Memory B cell (primary cell): ENCODE measurements around the gene IRF2.

ENCODE experiments used
- ATAC-seq: fragments of 150-1000 bp; cut with Tn5 transposase; 2 replicates; pipeline ENCODE4 v1.10.0; 2021; ENCODE audit warnings: low read depth, mild to moderate bottlenecking, moderate library complexity
- DNase-seq, 2 donors: peaks; one replicate each; pipeline ENCODE4 v3.0.0; 2022; ENCODE audit warnings: low spot score in 2 of 2
- H3K27ac Mint-ChIP-seq: one replicate; pipeline ENCODE4 v1.8.0; 2022; ENCODE audit warnings: mild to moderate bottlenecking, moderate library complexity, mixed read lengths
- H3K27me3 Mint-ChIP-seq: one replicate; pipeline ENCODE4 v1.8.0; 2022; ENCODE audit warnings: mixed read lengths
- H3K36me3 Mint-ChIP-seq: one replicate; pipeline ENCODE4 v1.8.0; 2022; ENCODE audit warnings: mild to moderate bottlenecking, mixed read lengths
- H3K4me1 Mint-ChIP-seq: one replicate; pipeline ENCODE4 v1.8.0; 2022; ENCODE audit warnings: mixed read lengths
- H3K4me3 Mint-ChIP-seq: one replicate; pipeline ENCODE4 v1.8.0; 2022; ENCODE audit warnings: mild to moderate bottlenecking, moderate library complexity, mixed read lengths
- H3K9me3 Mint-ChIP-seq: one replicate; pipeline ENCODE4 v1.8.0; 2022; ENCODE audit warnings: mixed read lengths

IRF2 gene

DNA sequence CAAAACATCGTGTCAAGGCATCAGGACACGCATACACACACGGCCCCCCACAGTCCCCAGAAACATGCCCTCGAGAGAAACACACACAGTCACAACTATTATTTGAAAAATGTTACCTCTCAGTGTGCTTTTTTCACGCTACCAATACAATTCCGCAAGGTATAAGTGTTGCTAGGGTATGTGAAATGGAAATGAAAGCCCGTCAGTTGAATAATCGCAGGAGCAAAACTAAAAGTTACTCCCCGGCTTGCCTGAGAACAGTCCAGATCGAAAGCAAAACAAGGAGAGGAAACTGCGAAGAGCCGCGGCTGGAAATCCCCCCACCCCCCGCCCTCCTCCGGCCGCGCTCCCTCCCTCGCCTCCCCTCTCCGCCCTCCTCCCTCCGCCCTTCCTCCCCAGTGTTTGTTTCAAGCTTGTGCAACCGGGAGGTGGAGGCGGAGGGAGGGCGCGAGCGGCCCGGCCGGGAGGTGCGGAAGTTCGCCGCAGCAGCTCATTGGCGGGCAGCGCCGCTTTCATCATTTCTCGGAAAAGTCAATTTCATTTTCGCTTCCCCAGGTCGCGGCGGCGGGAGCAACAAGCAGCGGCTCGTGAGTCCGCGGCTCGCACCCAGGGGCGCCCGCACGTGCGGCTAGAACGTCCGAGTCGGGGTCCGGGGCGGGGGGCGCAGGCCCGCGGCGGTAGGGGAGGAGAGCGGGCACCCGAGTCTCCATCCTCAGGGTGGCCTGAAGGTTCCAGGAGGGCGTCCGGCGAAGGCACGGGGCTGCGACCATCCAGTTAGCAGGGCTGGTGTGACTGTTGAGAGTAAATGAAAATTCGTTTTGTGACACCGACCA lies at the start of gene IRF2:
TSS of gene IRF2 (minus strand) at position 288 of the 833 bp plus-strand sequence. CDS start 45,486 bp downstream, outside the sequence.
- peak; percentile 80 for ATAC-seq
- peaks cover 42% of the 10 kb centered on the region for H3K4me1 Mint-ChIP-seq

DNA sequence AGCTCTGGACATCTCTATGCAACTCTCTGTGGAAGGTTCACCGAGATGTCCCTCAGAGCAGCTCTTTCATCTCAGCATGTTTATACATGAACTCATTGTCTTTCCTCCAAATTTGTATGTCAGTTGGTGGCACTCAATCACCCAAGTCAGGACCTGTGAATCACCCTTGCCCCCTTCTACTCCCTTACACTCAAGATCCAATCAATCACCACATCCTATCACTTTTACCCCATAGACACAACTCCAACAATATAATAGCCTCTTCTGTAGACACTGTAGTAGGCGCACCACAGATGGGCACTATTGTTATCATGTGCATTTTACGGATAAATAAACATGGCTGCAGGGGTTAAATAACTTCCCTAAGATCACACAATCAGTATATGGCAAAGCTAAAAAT lies 41.3 kb upstream of the IRF2 start:
- Mint-ChIP-seq H3K36me3 (peaks cover 3% of the 10 kb centered on the region), H3K27ac (no peak overlapping the region), H3K27me3 (no peaks in the 10 kb centered on the region), H3K9me3 (peaks cover 4% of the 10 kb centered on the region), H3K4me3 (no peak overlapping the region), H3K4me1 (peaks cover 22% of the 10 kb centered on the region)
- ATAC-seq: no peak
- no peak for DNase-seq

More for the DNA sequence above, at the start of gene IRF2:
- H3K9me3 Mint-ChIP-seq: no peaks in the 10 kb centered on the region
- DNase-seq: peak; percentile 79 to 93
- H3K36me3 Mint-ChIP-seq: peaks cover 11% of the 10 kb centered on the region
- H3K27me3 Mint-ChIP-seq: no peaks in the 10 kb centered on the region
- H3K4me3 Mint-ChIP-seq: peak within 1 kb of the TSS; percentile 100
- peak within 1 kb of the TSS; percentile 97 for H3K27ac Mint-ChIP-seq

DNA sequence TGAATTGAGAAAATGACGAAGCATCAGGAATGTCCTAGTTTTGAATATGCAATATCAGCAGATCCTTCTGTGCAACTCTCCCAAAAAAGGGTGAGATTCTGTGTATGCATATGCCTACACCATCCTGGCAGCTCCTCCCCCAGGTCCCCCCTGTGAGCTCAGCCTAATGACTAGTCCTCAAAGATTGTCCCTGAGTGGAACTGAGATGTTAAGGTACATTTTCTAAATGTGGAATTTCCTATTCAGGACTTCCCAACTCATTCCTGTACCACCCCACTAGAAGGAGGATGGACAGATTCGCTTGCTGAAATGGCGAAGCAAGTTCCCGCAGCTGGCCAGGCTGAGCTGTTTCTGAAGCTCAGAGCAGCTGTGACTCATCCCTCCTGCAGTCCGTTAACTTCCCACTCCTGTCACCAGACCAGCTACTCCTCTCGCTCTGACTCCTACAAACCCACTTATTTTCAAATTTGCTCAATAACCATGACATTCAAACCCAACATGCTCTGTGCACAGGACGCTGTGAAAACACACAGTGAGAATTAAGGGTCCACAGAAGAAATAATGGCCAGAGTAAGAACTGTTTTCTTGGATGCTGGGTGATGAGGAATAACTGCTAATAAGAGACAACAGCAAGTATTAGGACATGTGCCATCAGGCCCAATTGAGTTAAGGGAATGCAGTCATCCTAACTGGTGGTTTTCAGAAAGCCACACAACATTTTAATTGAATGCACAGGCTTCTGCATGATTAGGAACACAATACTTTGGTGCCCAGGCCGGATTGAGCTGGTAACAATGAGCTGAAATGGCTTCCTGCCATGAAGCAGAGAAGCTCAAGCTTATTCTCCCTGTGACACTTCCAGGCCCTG lies 40.0 kb upstream of the IRF2 start:
- DNase-seq (no peak), ATAC-seq (peak; percentile 72)
- Mint-ChIP-seq H3K27me3 (no peaks in the 10 kb centered on the region), H3K9me3 (peaks cover 4% of the 10 kb centered on the region), H3K4me1 (peaks cover 22% of the 10 kb centered on the region), H3K27ac (no peak overlapping the region), H3K36me3 (peaks cover 3% of the 10 kb centered on the region), H3K4me3 (peak overlapping the region; percentile 77)

DNA sequence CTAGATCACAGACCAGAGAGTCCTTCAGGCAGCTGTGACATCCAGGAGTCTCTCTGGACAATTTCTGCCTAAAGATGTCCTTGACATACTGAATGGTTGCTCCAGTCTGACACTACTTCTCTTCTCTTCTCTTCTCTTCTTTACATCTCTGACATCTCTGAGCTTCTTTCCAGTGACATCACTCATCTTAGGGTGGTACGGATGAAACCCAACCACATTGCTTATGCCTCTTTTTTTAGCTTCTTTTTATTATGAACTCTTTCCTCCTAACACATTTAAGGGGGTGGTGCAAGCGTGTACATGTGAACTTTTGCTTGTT lies 39.4 kb upstream of the IRF2 start:
- peaks cover 1% of the 10 kb centered on the region for H3K36me3 Mint-ChIP-seq
- H3K9me3 Mint-ChIP-seq: peaks cover 3% of the 10 kb centered on the region
- ATAC-seq: no peak
- DNase-seq: no peak
- H3K27ac Mint-ChIP-seq: no peak overlapping the region
- peaks cover 22% of the 10 kb centered on the region for H3K4me1 Mint-ChIP-seq
- no peaks in the 10 kb centered on the region for H3K27me3 Mint-ChIP-seq
- H3K4me3 Mint-ChIP-seq: no peak overlapping the region

DNA sequence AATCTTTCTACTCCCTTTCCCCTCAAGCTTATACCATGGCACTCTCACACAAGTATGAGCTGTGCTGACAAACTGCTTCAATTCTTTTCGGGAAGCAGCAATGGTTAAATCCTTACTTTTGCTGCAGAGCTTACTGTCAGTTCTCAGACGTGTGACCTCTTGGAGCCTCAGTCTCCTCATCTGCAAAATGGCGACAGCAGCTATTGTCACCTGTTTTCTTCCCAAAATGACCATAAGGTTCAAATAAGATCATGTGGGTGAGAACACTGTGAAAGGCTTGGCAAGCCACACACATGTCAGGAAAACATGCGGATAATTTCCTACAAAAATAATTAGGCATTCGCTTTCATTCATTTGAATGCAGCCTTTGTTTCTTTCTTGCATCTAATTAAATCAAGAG lies 36.8 kb upstream of the IRF2 start:
- ATAC-seq (no peak), DNase-seq (no peak)
- H3K4me1 Mint-ChIP-seq: peaks cover 30% of the 10 kb centered on the region
- H3K4me3 Mint-ChIP-seq: no peak overlapping the region
- no peak overlapping the region for H3K27ac Mint-ChIP-seq
- no peaks in the 10 kb centered on the region for H3K9me3 Mint-ChIP-seq
- no peaks in the 10 kb centered on the region for H3K27me3 Mint-ChIP-seq
- H3K36me3 Mint-ChIP-seq: no peaks in the 10 kb centered on the region

DNA sequence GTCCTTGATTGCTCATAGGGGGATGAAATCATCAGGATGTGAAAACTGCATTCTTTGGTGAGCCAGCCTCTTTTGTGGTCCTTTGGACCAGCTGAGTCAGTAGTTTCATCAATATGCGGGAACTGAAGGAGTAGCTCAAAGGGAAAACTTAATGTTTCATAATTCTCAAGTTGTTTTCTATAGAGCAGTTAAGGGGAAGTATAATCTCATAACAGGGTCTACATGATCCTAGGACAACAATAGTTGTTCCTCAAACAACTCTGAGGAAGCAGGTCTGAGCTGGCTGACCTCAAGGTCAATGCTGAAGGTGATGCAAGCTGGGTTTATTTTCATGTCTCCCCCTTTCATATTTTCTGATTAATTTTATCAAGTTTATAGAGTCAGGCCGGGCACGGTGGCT lies 36.1 kb upstream of the IRF2 start:
- ATAC-seq (no peak), DNase-seq (no peak)
- Mint-ChIP-seq H3K4me3 (no peak overlapping the region), H3K9me3 (no peaks in the 10 kb centered on the region), H3K27ac (no peak overlapping the region), H3K4me1 (peaks cover 26% of the 10 kb centered on the region), H3K36me3 (no peaks in the 10 kb centered on the region), H3K27me3 (no peaks in the 10 kb centered on the region)

DNA sequence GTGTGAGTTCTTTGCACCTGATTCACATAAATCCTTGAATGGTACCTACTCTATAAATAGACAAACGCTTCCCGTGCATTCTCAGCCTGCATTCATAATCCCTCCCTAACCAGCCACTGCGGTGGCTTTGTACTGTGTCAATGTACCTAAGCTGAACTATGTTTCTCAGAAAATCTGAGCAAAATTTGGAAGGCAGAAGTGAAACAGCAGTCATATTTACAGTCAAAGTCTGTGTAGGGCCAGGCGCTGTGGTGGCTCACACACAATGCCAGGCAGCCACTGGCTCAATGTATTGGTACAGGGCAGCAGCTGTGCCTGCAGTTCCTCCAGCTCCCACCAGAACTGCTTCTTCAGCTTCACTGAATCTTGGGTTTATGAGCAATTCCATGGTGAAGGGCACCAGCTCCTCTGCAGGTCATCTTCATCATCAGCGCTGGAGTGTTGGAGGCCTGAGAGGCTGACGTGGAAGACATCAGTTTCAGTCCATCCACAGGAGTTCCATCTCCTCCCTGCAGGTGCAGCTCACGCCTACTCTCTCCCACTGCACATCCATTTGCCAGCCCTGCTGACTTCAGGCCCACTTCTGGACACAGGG lies 32.3 kb upstream of the IRF2 start:
- H3K27ac Mint-ChIP-seq: peak overlapping the region; percentile 85
- H3K9me3 Mint-ChIP-seq: no peaks in the 10 kb centered on the region
- no peaks in the 10 kb centered on the region for H3K36me3 Mint-ChIP-seq
- DNase-seq (peak; percentile 54 to 72), ATAC-seq (peak; percentile 99)
- H3K4me1 Mint-ChIP-seq: peaks cover 30% of the 10 kb centered on the region
- H3K27me3 Mint-ChIP-seq: no peaks in the 10 kb centered on the region
- peak overlapping the region; percentile 66 for H3K4me3 Mint-ChIP-seq

DNA sequence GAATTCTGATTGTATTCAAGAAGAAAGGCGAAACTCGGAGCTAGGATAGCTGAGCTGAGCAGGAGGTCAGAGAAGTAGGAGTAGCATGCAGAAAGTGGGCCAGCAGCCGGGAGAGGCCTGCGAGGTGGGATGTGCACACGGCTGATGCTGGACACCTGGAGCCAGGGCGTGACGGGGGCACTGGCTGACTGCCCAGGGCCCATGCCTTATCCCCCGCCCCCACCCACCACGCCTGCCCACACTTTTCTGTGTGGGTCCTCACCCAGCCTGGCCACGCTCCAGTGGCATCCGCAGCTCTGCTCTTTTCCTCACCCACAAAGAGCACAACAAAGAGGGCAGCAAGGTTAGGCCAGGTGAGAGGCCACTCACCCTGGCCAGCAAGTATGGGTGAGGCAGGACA lies 30.0 kb upstream of the IRF2 start:
- Mint-ChIP-seq H3K27ac (peak overlapping the region; percentile 74), H3K4me3 (peak overlapping the region; percentile 78), H3K36me3 (no peaks in the 10 kb centered on the region), H3K4me1 (peaks cover 30% of the 10 kb centered on the region), H3K27me3 (no peaks in the 10 kb centered on the region), H3K9me3 (no peaks in the 10 kb centered on the region)
- DNase-seq (no peak), ATAC-seq (no peak)

DNA sequence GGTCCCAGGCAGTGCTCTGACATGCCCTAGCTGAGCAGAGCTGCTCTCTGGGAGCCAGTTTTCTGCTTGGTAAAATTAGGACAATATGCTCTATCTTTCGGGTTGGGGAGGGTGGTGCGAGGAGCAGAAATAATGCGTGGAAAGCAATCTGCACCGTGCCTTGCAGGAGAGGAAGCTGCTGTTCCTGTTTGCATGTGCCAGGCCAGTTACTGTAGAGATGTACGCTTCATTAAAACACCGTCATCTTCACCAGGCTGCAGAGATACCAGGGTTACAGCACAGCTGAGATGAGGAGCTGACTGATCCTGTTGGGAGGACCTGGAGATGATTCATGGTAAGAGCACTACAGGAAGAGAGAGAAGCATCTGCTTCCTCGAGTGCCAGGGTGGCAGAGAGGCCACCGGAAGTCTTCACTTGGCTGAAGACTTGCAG lies 29.5 kb upstream of the IRF2 start:
- peak overlapping the region; percentile 74 for H3K27ac Mint-ChIP-seq
- no peaks in the 10 kb centered on the region for H3K9me3 Mint-ChIP-seq
- peaks cover 30% of the 10 kb centered on the region for H3K4me1 Mint-ChIP-seq
- DNase-seq: peak in 1 of 2 donors; percentile 9
- ATAC-seq: peak; percentile 45
- no peaks in the 10 kb centered on the region for H3K36me3 Mint-ChIP-seq
- H3K4me3 Mint-ChIP-seq: peak overlapping the region; percentile 78
- H3K27me3 Mint-ChIP-seq: no peaks in the 10 kb centered on the region

DNA sequence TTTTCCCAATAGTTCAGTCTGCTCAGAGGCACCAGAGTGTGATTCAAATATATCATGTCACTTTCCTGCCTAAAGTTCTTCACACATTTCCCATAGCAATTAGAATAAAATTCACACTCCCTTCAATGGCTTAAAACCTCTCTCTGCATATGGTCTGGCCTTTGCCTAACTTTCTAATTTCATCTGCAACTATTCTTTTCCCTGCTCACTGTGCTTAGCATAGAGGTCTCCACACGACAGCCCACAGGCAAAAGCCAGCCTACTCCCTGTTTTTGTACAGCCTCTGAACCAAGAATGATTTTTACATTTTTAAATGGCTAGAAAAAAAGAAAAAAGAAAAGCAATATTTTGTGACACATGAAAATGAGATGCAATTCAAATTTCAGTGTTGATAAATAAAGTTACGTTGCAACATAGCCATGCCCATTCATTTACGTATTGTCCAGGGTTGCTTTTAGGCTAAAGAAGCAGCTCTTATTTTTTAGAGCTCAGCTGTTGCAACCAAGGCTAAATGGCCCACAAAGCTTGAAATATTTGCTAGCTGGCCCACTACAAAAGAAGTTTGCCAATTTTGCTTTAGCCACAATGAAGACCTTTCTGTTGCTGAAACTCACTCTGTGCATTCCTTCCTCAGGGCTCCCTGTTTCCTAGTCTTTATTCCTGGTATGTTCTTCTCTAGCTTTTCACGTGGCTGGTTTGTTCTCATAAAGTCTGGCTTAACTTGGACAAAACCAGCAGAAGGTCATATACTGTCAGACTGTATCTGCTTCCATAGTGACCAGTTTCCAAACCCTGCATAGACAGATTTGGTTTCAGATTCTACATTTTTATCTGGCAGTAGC lies 26.6 kb upstream of the IRF2 start:
- DNase-seq: no peak
- no peak overlapping the region for H3K4me3 Mint-ChIP-seq
- H3K27me3 Mint-ChIP-seq: no peaks in the 10 kb centered on the region
- H3K27ac Mint-ChIP-seq: no peak overlapping the region
- no peaks in the 10 kb centered on the region for H3K36me3 Mint-ChIP-seq
- peaks cover 20% of the 10 kb centered on the region for H3K4me1 Mint-ChIP-seq
- ATAC-seq: no peak
- H3K9me3 Mint-ChIP-seq: no peaks in the 10 kb centered on the region

DNA sequence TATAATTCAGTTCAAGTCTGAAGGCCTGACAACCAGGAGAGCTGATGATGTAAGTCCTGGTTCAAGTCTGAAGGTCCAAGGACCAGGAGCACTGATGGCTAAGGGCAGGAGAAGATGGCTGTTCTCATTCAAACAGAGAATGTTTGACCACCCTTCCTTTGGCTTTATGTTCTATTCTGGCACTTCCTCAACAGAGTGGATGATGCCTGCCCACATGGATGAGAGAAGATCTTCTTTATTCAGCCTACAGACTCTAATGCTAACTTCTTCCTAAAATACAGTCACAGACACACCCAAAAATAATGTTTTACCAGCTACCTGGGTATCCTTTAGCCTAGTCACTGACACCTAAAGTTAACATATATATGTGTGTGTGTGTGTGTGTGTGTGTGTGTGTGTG lies 25.6 kb upstream of the IRF2 start:
- H3K4me3 Mint-ChIP-seq: no peak overlapping the region

DNA sequence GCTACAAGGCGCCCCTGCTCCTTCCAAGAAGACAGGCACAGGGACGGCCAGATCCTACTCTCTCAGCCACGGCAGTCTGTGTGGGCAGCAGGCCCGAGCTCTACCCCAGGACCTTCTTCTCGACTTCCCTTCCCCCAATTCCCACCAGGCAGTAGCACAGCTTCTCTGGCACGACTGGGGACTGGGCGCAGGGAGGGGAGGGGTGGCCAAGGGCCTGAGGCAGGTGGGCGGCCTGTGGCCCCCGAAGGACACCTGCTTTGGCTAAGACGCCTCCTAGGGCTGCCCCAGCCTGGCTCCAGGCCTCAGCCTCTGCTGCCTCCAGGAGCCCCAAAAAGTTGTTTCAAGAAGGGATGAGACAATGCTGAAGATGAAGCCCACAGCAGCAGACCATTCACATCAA lies 24.2 kb upstream of the IRF2 start:
- DNase-seq (no peak), ATAC-seq (no peak)
- no peaks in the 10 kb centered on the region for H3K9me3 Mint-ChIP-seq
- no peaks in the 10 kb centered on the region for H3K36me3 Mint-ChIP-seq
- H3K4me3 Mint-ChIP-seq: no peak overlapping the region
- no peak overlapping the region for H3K27ac Mint-ChIP-seq
- peaks cover 4% of the 10 kb centered on the region for H3K4me1 Mint-ChIP-seq
- H3K27me3 Mint-ChIP-seq: no peaks in the 10 kb centered on the region

More for the DNA sequence above, 25.6 kb upstream of the IRF2 start:
- Mint-ChIP-seq H3K9me3 (no peaks in the 10 kb centered on the region), H3K27me3 (no peaks in the 10 kb centered on the region), H3K4me1 (peaks cover 17% of the 10 kb centered on the region), H3K36me3 (no peaks in the 10 kb centered on the region), H3K27ac (no peak overlapping the region)
- DNase-seq: no peak
- no peak for ATAC-seq

DNA sequence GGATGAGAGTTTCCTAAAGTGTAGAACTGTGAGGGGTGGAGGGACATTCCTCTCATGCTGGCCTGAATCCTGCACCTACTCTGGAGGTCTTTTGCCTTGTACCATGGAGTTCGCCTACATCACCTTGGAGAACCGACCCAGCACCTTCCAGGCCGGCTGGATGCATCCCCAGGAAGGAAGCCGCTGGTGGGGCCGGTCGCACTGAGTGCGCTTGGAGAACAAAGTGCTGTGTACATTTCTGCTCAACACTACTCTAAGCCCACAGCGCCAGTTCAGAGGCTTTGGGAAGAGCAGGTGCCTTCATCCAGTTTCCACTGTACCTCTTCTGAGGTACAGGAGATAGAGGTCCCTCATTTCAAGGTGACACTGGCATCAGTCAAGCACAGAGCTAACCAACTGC lies 15.4 kb upstream of the IRF2 start:
- peaks cover 5% of the 10 kb centered on the region for H3K36me3 Mint-ChIP-seq

More for the DNA sequence above, 15.4 kb upstream of the IRF2 start:
- H3K9me3 Mint-ChIP-seq: peaks cover 1% of the 10 kb centered on the region
- no peak overlapping the region for H3K4me3 Mint-ChIP-seq
- DNase-seq (no peak), ATAC-seq (no peak)
- H3K4me1 Mint-ChIP-seq: peaks cover 10% of the 10 kb centered on the region
- H3K27ac Mint-ChIP-seq: no peak overlapping the region
- H3K27me3 Mint-ChIP-seq: no peaks in the 10 kb centered on the region
